K562 (cell line): Measurements from ENCODE around the gene RASGRP2. TPM values are rescaled to one million over a fixed set of nuclear protein-coding genes. Genes with fewer than 3 reads are reported as not detected.

ENCODE experiments used
- ETV1 ChIP-seq: fragments of 450-650 bp; conservative IDR thresholded peaks from 2 replicates; pipeline ENCODE4 v1.6.1; 2016; ENCODE audit warnings: missing genetic modification characterization, control low read depth, low read depth, missing compliant biosample characterization
- FIP1L1 ChIP-seq: fragments of 200-400 bp; formaldehyde crosslinking; IDR thresholded peaks from 2 replicates; pipeline ENCODE4 v1.6.1; 2018; ENCODE audit warnings: mild to moderate bottlenecking, low read depth, low read length; ENCODE audit not compliant: poor library complexity, severe bottlenecking
- FOXM1 ChIP-seq, 2 experiments: fragments of 450-650 bp in 1 of 2; sonication (generic) in 1 of 2; formaldehyde crosslinking in 1 of 2; IDR thresholded peaks; 2 replicates each; pipeline versions ENCODE4 v1.6.1 to v1.9.0; 2017 to 2022; ENCODE audit warnings: low read depth in 2 of 2, mild to moderate bottlenecking in 2 of 2, missing genetic modification reagents in 1 of 2, moderate library complexity in 1 of 2
- HNRNPL ChIP-seq: fragments of 200-400 bp; formaldehyde crosslinking; IDR thresholded peaks from 2 replicates; pipeline ENCODE4 v1.6.1; 2017; ENCODE audit warnings: low read depth, mild to moderate bottlenecking, low read length
- MAZ ChIP-seq, 2 experiments: fragments of 450-650 bp in 1 of 2; sonication (generic) in 1 of 2; formaldehyde crosslinking; IDR thresholded peaks in 1 of 2; conservative IDR thresholded peaks in 1 of 2; 2 replicates each; pipeline versions ENCODE4 v1.4.0 to v1.5.0; 2020; ENCODE audit warnings: mild to moderate bottlenecking in 1 of 2, missing genetic modification reagents in 1 of 2
- MEF2A ChIP-seq: IDR thresholded peaks from 2 replicates; pipeline ENCODE4 v1.6.1; 2011; ENCODE audit warnings: low read depth, mild to moderate bottlenecking, low read length, moderate library complexity; ENCODE audit not compliant: control insufficient read depth
- SMC3 ChIP-seq: conservative IDR thresholded peaks from 2 replicates; pipeline ENCODE4 v1.6.1; 2011; ENCODE audit warnings: low read depth, low read length, improper control_type of control experiment; ENCODE audit not compliant: insufficient read depth
- TBP ChIP-seq: optimal IDR thresholded peaks from 2 replicates; pipeline ENCODE3; 2011; ENCODE audit warnings: low read depth, low read length, improper control_type of control experiment
- ZNF436 ChIP-seq: fragments of 250-450, 450-650 bp; sonication (Bioruptor Pico); formaldehyde crosslinking; IDR thresholded peaks from 2 replicates; pipeline ENCODE4 v1.7.0; 2020; ENCODE audit warnings: mild to moderate bottlenecking
- polyA plus RNA-seq, 8 experiments: library from polyadenylated mRNA; depleted of rRNA in 4 of 8; stranded (reverse) in 5 of 8; unstranded in 3 of 8; fragments of >200 nt; fragmentation: Nextera tagmentation in 2 of 8; fragmentation: Illumina TruSeq in 1 of 8; extraction: Ambion mirVana in 2 of 8; extraction: Trizol in 1 of 8; gene quantifications; 2 replicates each; pipeline versions ENCODE4 v1.2.1 to v1.2.3, GENCODE V29; 2011 to 2014; ENCODE audit warnings: inconsistent platforms in 1 of 8, missing spikeins in 1 of 8
- total RNA-seq, 7 experiments: library from RNA; depleted of rRNA in 6 of 7; stranded (reverse); fragments of >200 nt in 6 of 7; fragmentation: Illumina TruSeq in 2 of 7; extraction: Trizol in 2 of 7; gene quantifications; 2 replicates each; pipeline versions ENCODE4 v1.2.1 to v1.2.3, GENCODE V29; 2011 to 2021; ENCODE audit warnings: low replicate concordance in 1 of 7
- TF ChIP-seq, protein P1 (sequence below), 2 experiments: fragments of 450-650 bp in 1 of 2; sonication (generic) in 1 of 2; formaldehyde crosslinking in 1 of 2; IDR thresholded peaks in 1 of 2; conservative IDR thresholded peaks in 1 of 2; 2 replicates each; pipeline versions ENCODE4 v1.6.1 to v1.8.1; 2016 to 2023; ENCODE audit warnings: mild to moderate bottlenecking in 2 of 2, moderate library complexity in 2 of 2, inconsistent platforms in 1 of 2, missing genetic modification reagents in 1 of 2
- TF ChIP-seq, protein P2 (sequence below): fragments of 450-650 bp; formaldehyde crosslinking; IDR thresholded peaks from 2 replicates; pipeline ENCODE4 v1.4.0; 2020; ENCODE audit warnings: mild to moderate bottlenecking, moderate library complexity
- TF ChIP-seq, protein P3 (sequence below), 3 experiments: IDR thresholded peaks in 2 of 3; conservative IDR thresholded peaks in 1 of 3; 2 replicates each; pipeline ENCODE4 v1.5.1; 2011 to 2012; ENCODE audit warnings: low read length in 3 of 3, mild to moderate bottlenecking in 3 of 3, control low read depth in 2 of 3, improper control_type of control experiment in 1 of 3, inconsistent platforms in 1 of 3, low read depth in 1 of 3, mixed read lengths in 1 of 3, moderate library complexity in 1 of 3; ENCODE audit not compliant: insufficient read depth in 2 of 3

Gene RASGRP2
- total and polyA plus RNA-seq, 9 of the 15 experiments (the other 6 are each of a cell fraction or from before 2014, with no cell fraction given): 0.87 to 22.7 (median 5.5) TPM

DNA sequence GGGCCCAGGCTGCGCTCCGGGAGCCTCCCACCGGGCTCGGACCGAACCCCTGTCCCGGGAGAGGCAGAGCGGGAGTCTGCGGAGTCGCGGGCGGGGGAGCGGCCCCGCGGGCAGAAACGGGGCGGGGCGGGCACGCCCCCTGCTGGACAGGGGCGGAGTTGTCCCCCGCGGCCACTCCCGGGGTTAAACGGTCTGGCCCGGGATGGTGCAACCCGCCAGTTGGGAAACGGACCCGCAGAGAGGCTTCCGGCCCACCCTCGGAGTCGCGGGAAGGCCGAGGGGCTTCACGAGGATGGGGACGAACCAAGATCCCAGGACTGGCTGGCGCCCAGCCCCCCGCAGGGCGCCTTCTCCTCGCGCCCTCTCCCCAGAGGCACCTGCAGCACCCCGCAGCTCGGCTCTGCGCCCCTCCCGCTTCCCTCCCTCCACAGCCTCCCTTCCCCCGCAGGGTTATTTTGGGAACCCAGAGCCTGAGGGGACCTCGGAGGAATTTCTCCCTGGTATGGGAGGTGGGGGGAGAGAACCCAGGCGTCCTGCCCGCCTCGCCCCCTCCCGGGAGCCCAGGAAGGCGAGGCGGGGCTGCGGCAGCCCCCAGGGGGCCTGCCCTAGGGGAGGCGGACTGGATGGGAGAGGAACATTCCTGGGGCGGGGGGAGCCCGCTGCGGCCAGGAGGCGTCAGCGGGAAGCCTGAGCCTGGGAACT is 902 bp downstream of the RASGRP2 start (continued):
- TF ChIP-seq MEF2A: peak; percentile 66; the same call in 1 of the 2 replicates
- peak; percentile 46; the same call in 1 of the 2 replicates for TF ChIP-seq SMC3
- TF ChIP-seq FOXM1 (IDR thresholded peaks at IDR 0.05; ENCODE audit: low read depth): no peak
- peak; percentile 65; the same call in 1 of the 2 replicates for TF ChIP-seq FOXM1 (CRISPR knock-in tag; IDR thresholded peaks at IDR 0.05; ENCODE audit: low read depth)
- TF ChIP-seq, protein P1, sequence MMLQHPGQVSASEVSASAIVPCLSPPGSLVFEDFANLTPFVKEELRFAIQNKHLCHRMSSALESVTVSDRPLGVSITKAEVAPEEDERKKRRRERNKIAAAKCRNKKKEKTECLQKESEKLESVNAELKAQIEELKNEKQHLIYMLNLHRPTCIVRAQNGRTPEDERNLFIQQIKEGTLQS (IDR thresholded peaks at IDR 0.05): peak; percentile 48
- TF ChIP-seq, protein P1 (CRISPR knock-in tag; conservative IDR thresholded peaks at IDR 0.05): no peak
- TF ChIP-seq TBP: peak; percentile 21
- TF ChIP-seq, protein P2, sequence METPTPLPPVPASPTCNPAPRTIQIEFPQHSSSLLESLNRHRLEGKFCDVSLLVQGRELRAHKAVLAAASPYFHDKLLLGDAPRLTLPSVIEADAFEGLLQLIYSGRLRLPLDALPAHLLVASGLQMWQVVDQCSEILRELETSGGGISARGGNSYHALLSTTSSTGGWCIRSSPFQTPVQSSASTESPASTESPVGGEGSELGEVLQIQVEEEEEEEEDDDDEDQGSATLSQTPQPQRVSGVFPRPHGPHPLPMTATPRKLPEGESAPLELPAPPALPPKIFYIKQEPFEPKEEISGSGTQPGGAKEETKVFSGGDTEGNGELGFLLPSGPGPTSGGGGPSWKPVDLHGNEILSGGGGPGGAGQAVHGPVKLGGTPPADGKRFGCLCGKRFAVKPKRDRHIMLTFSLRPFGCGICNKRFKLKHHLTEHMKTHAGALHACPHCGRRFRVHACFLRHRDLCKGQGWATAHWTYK (CRISPR knock-in tag): peak; percentile 21; the same call in 1 of the 2 replicates
- TF ChIP-seq, protein P3, sequence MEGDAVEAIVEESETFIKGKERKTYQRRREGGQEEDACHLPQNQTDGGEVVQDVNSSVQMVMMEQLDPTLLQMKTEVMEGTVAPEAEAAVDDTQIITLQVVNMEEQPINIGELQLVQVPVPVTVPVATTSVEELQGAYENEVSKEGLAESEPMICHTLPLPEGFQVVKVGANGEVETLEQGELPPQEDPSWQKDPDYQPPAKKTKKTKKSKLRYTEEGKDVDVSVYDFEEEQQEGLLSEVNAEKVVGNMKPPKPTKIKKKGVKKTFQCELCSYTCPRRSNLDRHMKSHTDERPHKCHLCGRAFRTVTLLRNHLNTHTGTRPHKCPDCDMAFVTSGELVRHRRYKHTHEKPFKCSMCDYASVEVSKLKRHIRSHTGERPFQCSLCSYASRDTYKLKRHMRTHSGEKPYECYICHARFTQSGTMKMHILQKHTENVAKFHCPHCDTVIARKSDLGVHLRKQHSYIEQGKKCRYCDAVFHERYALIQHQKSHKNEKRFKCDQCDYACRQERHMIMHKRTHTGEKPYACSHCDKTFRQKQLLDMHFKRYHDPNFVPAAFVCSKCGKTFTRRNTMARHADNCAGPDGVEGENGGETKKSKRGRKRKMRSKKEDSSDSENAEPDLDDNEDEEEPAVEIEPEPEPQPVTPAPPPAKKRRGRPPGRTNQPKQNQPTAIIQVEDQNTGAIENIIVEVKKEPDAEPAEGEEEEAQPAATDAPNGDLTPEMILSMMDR (IDR thresholded peaks at IDR 0.05 in 2 of 3, conservative IDR thresholded peaks at IDR 0.05 in 1 of 3; ENCODE audit: insufficient read depth in 2 of 3, low read depth in 1 of 3, low read length in 3 of 3): peak; percentile 73 to 85 (median 81)
- TF ChIP-seq HNRNPL: peak; percentile 65; the same call in 1 of the 2 replicates
- TF ChIP-seq MAZ (CRISPR knock-in tag; conservative IDR thresholded peaks at IDR 0.05 in 1 of 2, IDR thresholded peaks at IDR 0.05 in 1 of 2): peak; percentile 85 to 92
- TF ChIP-seq ETV1 (tag): peak; percentile 45
- no peak for TF ChIP-seq ZNF436 (CRISPR knock-in tag)
- TF ChIP-seq FIP1L1: peak; percentile 37
